GM21619 (cell line): ENCODE results near the gene RAB33A.

Source experiments
- ATAC-seq: cut with Tn5 transposase; IDR thresholded peaks from one replicate; pipeline ENCODE4 v1.9.1; 2021; ENCODE audit not compliant: unreplicated experiment

The RAB33A gene

DNA sequence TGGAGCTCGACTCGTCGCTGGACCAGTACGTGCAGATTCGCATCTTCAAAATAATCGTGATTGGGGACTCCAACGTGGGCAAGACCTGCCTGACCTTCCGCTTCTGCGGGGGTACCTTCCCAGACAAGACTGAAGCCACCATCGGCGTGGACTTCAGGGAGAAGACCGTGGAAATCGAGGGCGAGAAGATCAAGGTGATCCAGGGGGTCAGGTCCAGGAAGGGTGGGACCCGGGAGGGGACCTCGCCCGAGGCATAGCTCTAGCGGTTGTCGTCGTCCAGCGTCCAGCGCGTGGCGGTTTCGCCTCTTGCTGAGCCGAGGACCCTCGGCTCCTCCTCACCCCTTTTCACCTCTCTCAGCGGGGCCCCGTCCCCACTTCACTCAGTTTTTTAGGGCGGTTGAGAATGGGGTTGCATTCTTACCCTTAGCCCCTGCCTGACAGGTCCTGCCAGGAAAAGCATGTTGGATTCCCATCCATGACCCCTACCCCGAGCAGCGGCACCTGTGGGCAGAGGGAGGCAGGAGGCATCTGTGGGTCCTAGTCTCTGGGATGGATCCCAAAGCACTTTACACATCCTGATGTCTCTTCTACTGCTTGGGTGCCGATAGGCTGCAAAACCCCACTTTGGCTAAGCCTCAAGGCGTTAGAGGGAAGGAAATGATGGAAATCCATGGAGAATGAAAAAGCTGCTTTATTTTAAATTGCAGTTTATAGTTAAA, 524 bp downstream of the RAB33A start:
- ATAC-seq = no peak

DNA sequence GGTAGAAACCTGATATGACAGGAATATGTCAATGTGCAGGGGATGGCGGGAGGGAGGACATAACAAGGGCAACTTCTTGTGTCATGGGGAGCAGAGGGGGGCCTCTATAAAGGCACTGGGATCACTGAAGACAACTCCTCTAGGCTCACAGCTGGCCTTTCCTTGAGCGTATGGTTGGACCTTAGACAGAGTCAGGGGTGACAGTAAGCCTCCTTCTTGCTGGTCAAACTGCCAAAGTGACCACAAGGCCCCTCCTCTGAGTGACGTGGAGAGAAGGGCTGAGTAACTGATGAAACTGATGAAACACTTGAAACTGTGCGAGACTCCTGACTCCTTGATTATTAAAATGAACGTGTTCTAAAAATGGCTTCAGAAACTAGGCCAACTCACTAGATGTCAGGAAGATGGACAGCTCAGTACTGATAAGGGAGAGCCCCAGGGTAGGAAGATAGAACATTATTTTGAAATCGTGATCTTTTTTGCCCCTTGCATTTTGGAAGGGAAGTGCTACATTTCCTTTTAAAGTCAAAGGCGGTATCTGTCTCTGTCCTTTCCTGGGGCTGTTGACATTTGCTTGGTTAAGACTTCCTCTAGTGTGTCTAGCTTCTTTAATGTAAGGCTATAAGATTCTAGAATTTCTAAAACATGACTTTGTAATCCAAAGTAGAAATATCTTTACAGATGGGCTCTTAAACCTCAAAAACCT, 1.6 kb downstream of the RAB33A start:
- ATAC-seq = peak; percentile 35

DNA sequence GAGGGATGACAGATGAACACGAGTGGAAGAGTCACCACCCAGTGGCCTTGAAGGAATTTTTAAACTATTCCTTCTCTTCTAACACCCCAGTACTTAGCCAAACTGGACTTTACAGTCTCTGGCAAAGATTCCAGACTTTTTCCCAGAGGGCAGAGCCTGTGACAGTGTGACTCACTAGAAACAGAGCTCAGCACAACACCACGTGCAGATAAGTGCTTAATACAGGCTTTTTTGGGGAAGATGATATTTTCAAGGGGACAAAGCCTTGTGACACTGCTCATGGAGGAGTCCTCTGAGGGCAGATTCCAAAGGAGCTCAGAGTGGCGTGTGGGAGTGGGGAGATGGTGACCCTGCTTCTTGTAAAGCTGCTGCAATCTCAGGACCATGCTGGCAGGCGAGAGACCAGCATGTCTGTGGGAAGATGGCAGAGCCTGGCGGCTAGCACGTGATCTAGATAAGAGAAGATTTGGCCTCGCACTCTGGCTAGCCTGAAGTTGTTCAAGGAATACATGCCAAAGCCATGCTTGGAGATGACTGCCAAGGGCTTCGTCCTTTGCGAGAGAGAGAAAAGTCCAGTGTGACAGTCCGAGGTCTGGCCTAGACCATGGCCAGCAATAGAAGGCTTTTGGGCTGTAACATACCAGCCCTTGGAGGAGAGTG, 2.4 kb downstream of the RAB33A start:
- no peak for ATAC-seq

DNA sequence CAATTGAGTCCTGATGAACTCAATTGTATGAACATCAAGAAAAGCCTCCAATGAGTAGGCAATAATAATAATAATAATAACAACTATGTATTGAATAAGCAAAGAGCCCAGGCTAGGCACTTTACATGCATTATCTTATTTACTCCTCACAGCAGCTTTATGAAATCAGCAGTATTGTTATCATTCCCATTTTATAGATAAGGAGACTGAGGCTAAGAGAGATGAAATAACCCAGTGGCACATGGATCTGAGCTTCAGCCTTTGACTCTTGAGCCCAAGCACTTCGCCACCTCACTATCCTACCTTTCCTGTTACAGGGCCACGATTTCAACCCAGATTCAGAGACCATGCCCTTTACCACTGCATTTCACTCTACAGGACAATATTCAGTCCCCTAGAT, 3.2 kb downstream of the RAB33A start:
- ATAC-seq = no peak

GRCh38 chrX:130176354-130176776, 4.6 kb downstream of the RAB33A start:
- ATAC-seq = peak; percentile 74

GRCh38 chrX:130176942-130177341, 5.2 kb downstream of the RAB33A start:
- ATAC-seq = no peak

GRCh38 chrX:130179170-130179569, 7.4 kb downstream of the RAB33A start:
- ATAC-seq = no peak

- no peak for ATAC-seq
Observed at GRCh38 chrX:130179579-130180215, 7.9 kb downstream of the RAB33A start.

GRCh38 chrX:130184168-130184567, 12.4 kb downstream of the RAB33A start:
- ATAC-seq = no peak

GRCh38 chrX:130184857-130185256, 13.1 kb downstream of the RAB33A start:
- ATAC-seq = no peak

GRCh38 chrX:130186651-130187050, 14.9 kb downstream of the RAB33A start:
- ATAC-seq = no peak

DNA sequence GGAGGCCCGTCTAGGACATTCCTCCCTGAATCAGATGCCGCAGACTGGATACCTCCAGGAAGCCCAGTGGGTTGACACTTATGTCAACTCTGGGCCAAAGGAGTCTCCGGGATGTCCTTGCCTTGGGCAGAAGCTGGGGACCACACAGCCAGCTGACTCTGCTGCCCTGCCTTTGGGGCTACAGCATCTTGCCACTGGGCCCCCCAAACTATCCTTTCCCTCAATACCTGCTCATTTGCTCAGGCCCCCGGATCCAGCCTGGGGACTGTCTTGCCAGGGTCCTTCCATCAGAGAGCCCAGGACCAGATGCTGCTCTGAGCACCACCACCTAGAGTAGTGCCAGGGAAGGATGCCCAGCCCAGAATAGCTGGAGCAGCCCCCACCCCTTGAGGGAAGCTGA, 19.0 kb downstream of the RAB33A start:
- ATAC-seq = no peak

GRCh38 chrX:130196466-130196865, 24.7 kb downstream of the RAB33A start:
- no peak for ATAC-seq

- no peak for ATAC-seq
Observed at GRCh38 chrX:130197464-130197863, 25.7 kb downstream of the RAB33A start.

DNA sequence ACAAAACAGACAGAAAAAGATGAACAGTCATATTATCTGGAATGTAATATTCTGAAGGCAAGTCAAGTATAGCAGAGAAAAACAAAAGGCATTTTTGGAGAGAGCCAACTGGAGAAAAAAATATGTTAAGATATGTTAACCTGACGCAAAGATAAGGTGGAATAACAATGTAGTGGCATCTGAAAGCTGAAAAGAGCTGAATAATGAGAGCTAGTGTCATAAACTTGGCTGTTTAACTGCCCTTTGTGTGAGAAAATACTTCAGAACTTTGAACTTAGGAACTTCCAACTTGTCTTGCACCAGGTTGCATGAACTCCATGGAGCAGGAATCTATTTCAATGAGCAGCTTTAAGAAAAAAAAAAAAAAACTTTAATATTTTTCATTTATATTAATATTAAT, 32.9 kb downstream of the RAB33A start:
- no peak for ATAC-seq

GRCh38 chrX:130211415-130212186, 39.8 kb downstream of the RAB33A start:
- no peak for ATAC-seq

- no peak for ATAC-seq
Observed at GRCh38 chrX:130212371-130212770, 40.6 kb downstream of the RAB33A start.

DNA sequence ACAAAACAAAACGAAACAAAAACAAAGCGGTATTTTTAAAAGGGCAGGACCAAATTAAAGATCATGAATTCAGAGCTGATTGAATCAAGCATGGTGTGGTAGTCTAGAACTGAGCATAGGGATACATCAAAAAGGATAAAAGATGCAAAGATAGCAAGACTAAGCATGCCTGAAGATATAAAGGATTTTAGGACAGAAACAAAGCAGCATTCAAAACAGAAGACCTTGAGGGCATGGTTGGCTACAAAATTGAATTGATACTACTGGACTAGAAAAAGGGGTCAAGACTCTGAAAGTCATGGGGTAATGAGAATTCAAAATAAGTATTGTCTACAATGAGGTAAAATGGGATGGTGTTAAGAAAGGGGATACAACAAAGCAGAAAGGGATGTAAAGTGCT, 41.6 kb downstream of the RAB33A start:
- no peak for ATAC-seq

DNA sequence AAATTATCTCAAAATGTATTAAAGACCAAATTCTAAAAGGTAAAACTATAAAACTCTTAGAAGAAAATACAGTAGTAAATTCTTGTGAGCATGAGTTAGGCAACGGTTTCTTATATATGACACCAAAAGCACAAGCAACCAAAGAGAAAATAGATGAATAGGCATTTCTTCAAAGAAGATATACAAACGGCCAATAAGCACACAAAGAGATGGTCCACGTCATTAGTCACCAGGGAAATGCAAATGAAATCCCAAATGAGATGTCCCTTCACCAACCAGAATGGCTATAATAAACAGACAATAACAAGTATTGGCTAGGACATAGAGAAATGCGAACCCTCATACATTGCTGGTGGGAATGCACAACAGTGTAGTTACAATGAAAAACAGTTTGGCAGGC, 44.6 kb downstream of the RAB33A start:
- no peak for ATAC-seq

- ATAC-seq = no peak
Observed at GRCh38 chrX:130224810-130225209, 53.0 kb downstream of the RAB33A start.

- ATAC-seq = no peak
Observed at GRCh38 chrX:130228871-130229270, 57.1 kb downstream of the RAB33A start.
